ENCODE measurements around the gene PBX1.
"Not testable (repeated sequence)": the region's sequence is repeated elsewhere in the genome, so short reads cannot be mapped to it uniquely, and the experiment has no call there.

GRCh38 chr1:164603805-164604204, 44.8 kb downstream of the PBX1 start:
- TF ChIP-seq ELF4 (CRISPR knock-in tag; IDR thresholded peaks at IDR 0.05; ENCODE audit: low read depth); USF2 (CRISPR knock-in tag; IDR thresholded peaks at IDR 0.05); CTCF (IDR thresholded peaks at IDR 0.05); ATF2 (CRISPR knock-in tag; IDR thresholded peaks at IDR 0.05; ENCODE audit: borderline replicate concordance, low read depth); ZMAT4 (CRISPR knock-in tag; IDR thresholded peaks at IDR 0.05); SP1 (CRISPR knock-in tag; conservative IDR thresholded peaks at IDR 0.05); RORB (CRISPR knock-in tag; IDR thresholded peaks at IDR 0.05); MAX (CRISPR knock-in tag; IDR thresholded peaks at IDR 0.05); ARID4B (CRISPR knock-in tag; IDR thresholded peaks at IDR 0.05; ENCODE audit: borderline replicate concordance); ZNF317 (CRISPR knock-in tag; IDR thresholded peaks at IDR 0.05; ENCODE audit: borderline replicate concordance, low read depth); STAT6 (CRISPR knock-in tag; conservative IDR thresholded peaks at IDR 0.05; ENCODE audit: low read depth); FOXP1 (CRISPR knock-in tag; IDR thresholded peaks at IDR 0.05; ENCODE audit: borderline replicate concordance); MLX (CRISPR knock-in tag; IDR thresholded peaks at IDR 0.05); USF1 (CRISPR knock-in tag; IDR thresholded peaks at IDR 0.05): not testable (repeated sequence)
